K562 (cell line): Measurements from ENCODE around the gene STARD13. TPM values are rescaled to one million over a fixed set of nuclear protein-coding genes. Genes with fewer than 3 reads are reported as not detected.

Experiments
- ATF6 ChIP-seq: sonication (generic); formaldehyde crosslinking; IDR thresholded peaks from 2 replicates; pipeline ENCODE4 v1.4.0; 2020; ENCODE audit warnings: mild to moderate bottlenecking, missing genetic modification reagents
- BCLAF1 ChIP-seq, 2 experiments: fragments of 450-650 bp in 1 of 2; IDR thresholded peaks; 2 replicates each; pipeline ENCODE4 v1.6.1; 2011 to 2017; ENCODE audit warnings: low read depth in 2 of 2, antibody characterized with exemption in 1 of 2, borderline replicate concordance in 1 of 2, low read length in 1 of 2, mild to moderate bottlenecking in 1 of 2, mixed read lengths in 1 of 2; ENCODE audit not compliant: control insufficient read depth in 1 of 2
- MXI1 ChIP-seq: IDR thresholded peaks from 2 replicates; pipeline ENCODE4 v1.6.1; 2011; ENCODE audit warnings: low read depth, mild to moderate bottlenecking, improper control_type of control experiment, low read length
- SMARCE1 ChIP-seq: fragments of 450-650 bp; IDR thresholded peaks from 2 replicates; pipeline ENCODE4 v1.7.1; 2016; ENCODE audit warnings: mild to moderate bottlenecking
- ZBTB2 ChIP-seq: fragments of 450-650 bp; IDR thresholded peaks from 2 replicates; pipeline ENCODE4 v1.6.1; 2016; ENCODE audit warnings: antibody characterized with exemption
- ZFP91 ChIP-seq: sonication (generic); formaldehyde crosslinking; IDR thresholded peaks from 2 replicates; pipeline ENCODE4 v1.8.0; 2022; ENCODE audit warnings: mild to moderate bottlenecking, missing genetic modification reagents
- polyA plus RNA-seq, 8 experiments: library from polyadenylated mRNA; depleted of rRNA in 4 of 8; stranded (reverse) in 5 of 8; unstranded in 3 of 8; fragments of >200 nt; fragmentation: Nextera tagmentation in 2 of 8; fragmentation: Illumina TruSeq in 1 of 8; extraction: Ambion mirVana in 2 of 8; extraction: Trizol in 1 of 8; gene quantifications; 2 replicates each; pipeline versions ENCODE4 v1.2.1 to v1.2.3, GENCODE V29; 2011 to 2014; ENCODE audit warnings: inconsistent platforms in 1 of 8, missing spikeins in 1 of 8
- total RNA-seq, 7 experiments: library from RNA; depleted of rRNA in 6 of 7; stranded (reverse); fragments of >200 nt in 6 of 7; fragmentation: Illumina TruSeq in 2 of 7; extraction: Trizol in 2 of 7; gene quantifications; 2 replicates each; pipeline versions ENCODE4 v1.2.1 to v1.2.3, GENCODE V29; 2011 to 2021; ENCODE audit warnings: low replicate concordance in 1 of 7

Gene STARD13
- total and polyA plus RNA-seq, 9 of the 15 experiments (the other 6 are each of a cell fraction or from before 2014, with no cell fraction given) = 0.11 TPM; not detected in 8

GRCh38 chr13:33107361-33107760 is 178.2 kb downstream of the STARD13 start (continued):
- TF ChIP-seq ZFP91 (no peak), SMARCE1 (no peak), MXI1 (no peak), ZBTB2 (no peak), BCLAF1 (IDR thresholded peaks at IDR 0.05; ENCODE audit: borderline replicate concordance in 1 of 2, control insufficient read depth in 1 of 2, low read depth in 2 of 2, low read length in 1 of 2) (no peak), ATF6 (no peak)
